Progenitor cell of endocrine pancreas (in vitro differentiated cells): Measurements from ENCODE around the gene AFF2. TPM values are rescaled to one million over a fixed set of nuclear protein-coding genes. Genes with fewer than 3 reads are reported as not detected.

Source experiments
- DNase-seq: peaks from one replicate; pipeline ENCODE4 v3.0.0; 2021; ENCODE audit warnings: low spot score; ENCODE audit not compliant: unreplicated experiment
- H3K27ac Mint-ChIP-seq: 2 replicates; pipeline ENCODE4 v1.8.0; 2021; ENCODE audit warnings: mild to moderate bottlenecking, moderate library complexity, mixed read lengths
- H3K27me3 Mint-ChIP-seq: 2 replicates; pipeline ENCODE4 v1.8.0; 2021; ENCODE audit warnings: mixed read lengths
- H3K36me3 Mint-ChIP-seq: 2 replicates; pipeline ENCODE4 v1.8.0; 2022; ENCODE audit warnings: mixed read lengths; ENCODE audit not compliant: insufficient read depth
- H3K4me1 Mint-ChIP-seq: 2 replicates; pipeline ENCODE4 v1.8.0; 2021; ENCODE audit warnings: low read depth, mixed read lengths
- H3K4me3 Mint-ChIP-seq: 2 replicates; pipeline ENCODE4 v1.8.0; 2021; ENCODE audit warnings: low read depth, mild to moderate bottlenecking, moderate library complexity, mixed read lengths
- H3K9me3 Mint-ChIP-seq: 2 replicates; pipeline ENCODE4 v1.8.0; 2021; ENCODE audit warnings: low read depth, mixed read lengths
- total RNA-seq: library from RNA; stranded (reverse); gene quantifications from 2 replicates; pipeline ENCODE4 v1.2.1, GENCODE V29; 2021
- TF ChIP-seq, protein P1 (sequence below): fragments of 200-600 bp; sonication (generic); IDR thresholded peaks from one replicate; pipeline ENCODE4 v1.5.0; 2021; ENCODE audit warnings: antibody characterized with exemption, mild to moderate bottlenecking; ENCODE audit not compliant: unreplicated experiment

The AFF2 gene
- total RNA-seq, 1 donor from 2014 or later = 8.4 TPM

DNA sequence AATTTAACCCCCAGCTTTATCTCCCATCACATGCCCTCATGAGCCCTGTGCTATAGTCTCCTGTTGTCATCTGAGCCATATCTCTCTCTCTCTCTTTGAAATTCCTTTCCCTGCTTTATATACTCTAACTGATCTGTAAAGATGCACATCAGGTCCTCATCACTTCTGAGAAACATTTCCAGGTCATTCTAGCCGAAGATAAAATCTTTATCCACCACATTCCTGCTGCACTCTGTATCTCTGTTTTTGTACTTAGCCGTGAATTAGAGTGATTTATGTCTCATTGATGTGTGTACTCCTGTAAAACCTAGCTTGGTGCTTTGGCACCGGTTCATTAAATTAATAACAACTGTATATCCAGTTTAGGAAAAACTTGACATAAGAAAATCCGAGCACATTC is 113.2 kb downstream of the AFF2 start:
- Mint-ChIP-seq H3K36me3 (no peaks in the 10 kb centered on the region), H3K9me3 (peaks cover 21% of the 10 kb centered on the region), H3K27ac (peak overlapping the region; percentile 14), H3K4me3 (no peak overlapping the region), H3K4me1 (peaks cover 8% of the 10 kb centered on the region), H3K27me3 (no peaks in the 10 kb centered on the region)
- TF ChIP-seq, protein P1, sequence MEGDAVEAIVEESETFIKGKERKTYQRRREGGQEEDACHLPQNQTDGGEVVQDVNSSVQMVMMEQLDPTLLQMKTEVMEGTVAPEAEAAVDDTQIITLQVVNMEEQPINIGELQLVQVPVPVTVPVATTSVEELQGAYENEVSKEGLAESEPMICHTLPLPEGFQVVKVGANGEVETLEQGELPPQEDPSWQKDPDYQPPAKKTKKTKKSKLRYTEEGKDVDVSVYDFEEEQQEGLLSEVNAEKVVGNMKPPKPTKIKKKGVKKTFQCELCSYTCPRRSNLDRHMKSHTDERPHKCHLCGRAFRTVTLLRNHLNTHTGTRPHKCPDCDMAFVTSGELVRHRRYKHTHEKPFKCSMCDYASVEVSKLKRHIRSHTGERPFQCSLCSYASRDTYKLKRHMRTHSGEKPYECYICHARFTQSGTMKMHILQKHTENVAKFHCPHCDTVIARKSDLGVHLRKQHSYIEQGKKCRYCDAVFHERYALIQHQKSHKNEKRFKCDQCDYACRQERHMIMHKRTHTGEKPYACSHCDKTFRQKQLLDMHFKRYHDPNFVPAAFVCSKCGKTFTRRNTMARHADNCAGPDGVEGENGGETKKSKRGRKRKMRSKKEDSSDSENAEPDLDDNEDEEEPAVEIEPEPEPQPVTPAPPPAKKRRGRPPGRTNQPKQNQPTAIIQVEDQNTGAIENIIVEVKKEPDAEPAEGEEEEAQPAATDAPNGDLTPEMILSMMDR = no peak
- DNase-seq = no peak

DNA sequence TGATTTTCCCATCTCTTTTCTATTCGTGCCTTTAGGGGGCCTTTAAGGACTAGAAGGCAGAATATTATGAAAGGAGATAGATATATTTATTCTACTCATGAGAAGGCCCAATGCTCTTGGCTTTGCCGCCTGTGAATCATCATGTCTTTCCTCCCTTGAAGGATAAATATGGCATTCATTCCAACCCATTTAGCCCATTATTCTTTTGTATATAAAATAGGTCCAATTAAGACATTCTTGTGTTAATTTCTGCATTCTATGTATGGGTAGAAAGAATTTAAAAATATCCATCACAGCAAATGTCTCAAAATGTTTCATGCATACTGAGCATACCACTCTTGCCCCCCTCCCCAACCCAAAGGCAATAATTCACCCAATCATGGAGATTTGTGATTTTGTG is 115.1 kb downstream of the AFF2 start:
- Mint-ChIP-seq H3K4me1 (peaks cover 10% of the 10 kb centered on the region), H3K9me3 (peaks cover 14% of the 10 kb centered on the region), H3K4me3 (no peak overlapping the region), H3K36me3 (no peaks in the 10 kb centered on the region), H3K27me3 (no peaks in the 10 kb centered on the region), H3K27ac (no peak overlapping the region)
- no peak for DNase-seq
- TF ChIP-seq, protein P1 = no peak

DNA sequence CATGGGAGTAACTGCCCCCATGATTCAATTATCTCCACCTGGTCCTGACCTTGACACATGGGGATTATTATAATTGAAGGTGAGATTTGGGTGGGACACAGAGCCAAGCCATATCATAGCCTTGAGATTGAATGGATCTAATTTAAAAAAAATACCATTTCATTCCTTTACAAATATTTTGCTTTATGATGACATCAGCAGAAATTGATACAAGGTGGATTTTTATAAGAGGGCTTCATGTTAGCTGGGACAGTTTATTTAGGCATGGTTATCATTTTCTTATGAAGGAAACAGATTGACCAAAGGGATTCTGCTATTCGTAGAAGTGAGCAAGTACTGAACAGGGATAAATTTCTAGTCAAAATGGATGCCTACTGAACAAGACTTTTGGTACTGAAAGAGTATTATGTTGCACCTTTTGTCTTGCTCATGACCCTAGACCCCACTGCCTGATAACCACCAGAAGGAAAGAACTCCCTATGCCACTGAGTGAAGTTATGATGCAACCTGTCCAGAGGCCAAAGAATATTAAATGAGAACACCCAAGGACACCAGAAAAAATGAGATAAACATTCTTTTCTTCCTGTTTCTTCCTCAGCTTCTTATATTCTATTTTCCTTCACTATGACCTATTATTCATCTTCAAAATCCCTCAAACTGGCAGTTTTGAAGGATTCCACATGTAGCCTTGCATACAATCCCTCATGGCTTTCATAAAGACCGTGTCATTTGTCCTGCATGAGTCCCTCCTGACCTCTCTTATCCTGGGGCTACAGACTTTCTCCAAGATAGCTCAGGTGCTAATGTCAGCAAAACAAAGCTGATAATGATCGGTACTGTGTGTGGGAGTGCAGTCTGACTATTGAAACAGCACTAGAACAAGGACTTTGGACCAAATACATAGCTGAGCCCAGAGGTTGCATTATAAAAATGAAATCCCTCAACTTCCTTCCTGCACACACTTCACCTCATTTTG is 118.3 kb downstream of the AFF2 start:
- no peak for DNase-seq
- Mint-ChIP-seq H3K9me3 (peaks cover 4% of the 10 kb centered on the region), H3K4me3 (no peak overlapping the region), H3K4me1 (peaks cover 3% of the 10 kb centered on the region), H3K36me3 (no peaks in the 10 kb centered on the region), H3K27me3 (no peaks in the 10 kb centered on the region), H3K27ac (no peak overlapping the region)
- TF ChIP-seq, protein P1 = no peak

DNA sequence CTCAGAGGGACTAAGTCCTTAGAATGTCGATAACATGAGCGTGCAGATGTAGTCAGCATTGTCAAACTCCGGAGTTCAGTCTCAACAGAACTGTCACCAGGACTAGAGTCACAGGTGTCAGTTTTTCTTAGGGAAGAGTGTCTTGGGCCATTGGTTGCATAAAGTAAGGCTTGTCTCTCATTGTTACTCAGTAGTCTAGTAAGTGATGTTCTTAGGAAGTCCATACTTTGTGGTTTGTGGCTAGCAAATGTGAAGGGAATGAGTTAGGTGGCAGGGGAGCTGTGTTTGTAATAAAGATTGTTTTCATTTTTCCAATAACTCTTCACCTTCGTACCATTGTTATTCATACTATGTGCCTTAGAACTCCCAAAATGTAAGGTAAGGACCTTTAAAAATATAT is 119.6 kb downstream of the AFF2 start:
- Mint-ChIP-seq H3K9me3 (peaks cover 7% of the 10 kb centered on the region), H3K36me3 (no peaks in the 10 kb centered on the region), H3K4me1 (peaks cover 3% of the 10 kb centered on the region), H3K4me3 (no peak overlapping the region), H3K27me3 (no peaks in the 10 kb centered on the region), H3K27ac (no peak overlapping the region)
- DNase-seq = no peak
- TF ChIP-seq, protein P1 = no peak

DNA sequence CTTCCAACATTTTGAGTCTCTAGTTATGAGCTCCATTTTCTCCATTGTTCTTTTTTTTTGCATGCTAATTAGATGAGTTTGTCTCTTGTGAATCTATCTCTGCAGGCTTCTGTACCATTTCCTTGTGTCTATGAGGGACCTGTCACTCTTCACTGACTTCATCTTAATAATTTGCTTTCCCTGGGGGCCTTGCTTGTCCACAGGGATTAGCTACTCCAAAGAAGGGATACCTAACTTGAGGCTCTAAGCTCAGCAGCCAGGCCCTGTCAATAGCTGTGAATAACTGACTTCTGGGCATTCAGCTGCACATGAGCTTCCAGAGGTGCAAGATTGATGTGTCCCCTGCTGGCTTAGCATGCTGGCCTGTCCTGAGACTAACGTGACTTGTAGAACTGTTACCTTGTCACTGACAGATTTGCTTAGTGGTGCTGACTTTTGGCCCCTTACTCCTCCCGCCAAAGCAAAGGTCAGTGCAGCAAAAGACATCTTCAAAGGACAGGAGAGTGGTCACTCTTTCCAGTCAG is 124.6 kb downstream of the AFF2 start:
- TF ChIP-seq, protein P1 = no peak
- Mint-ChIP-seq H3K9me3 (peaks cover 12% of the 10 kb centered on the region), H3K27me3 (no peaks in the 10 kb centered on the region), H3K27ac (no peak overlapping the region), H3K4me3 (no peak overlapping the region), H3K4me1 (no peaks in the 10 kb centered on the region), H3K36me3 (no peaks in the 10 kb centered on the region)
- no peak for DNase-seq
